Stimulated activated CD4-positive, alpha-beta T cell treated with anti-CD3 and anti-CD28 coated beads, Interleukin-4, amount 100 ng/mL, for 48 hours (primary cell): Measurements from ENCODE around the gene CDON.
"Not testable (repeated sequence)": the region's sequence is repeated elsewhere in the genome, so short reads cannot be mapped to it uniquely, and the experiment has no call there.

ENCODE experiments used
- DNase-seq, 2 donors: peaks; one replicate each; pipeline ENCODE4 v3.0.0-alpha.2; 2020; ENCODE audit warnings: low read depth in 2 of 2

Gene CDON

DNA sequence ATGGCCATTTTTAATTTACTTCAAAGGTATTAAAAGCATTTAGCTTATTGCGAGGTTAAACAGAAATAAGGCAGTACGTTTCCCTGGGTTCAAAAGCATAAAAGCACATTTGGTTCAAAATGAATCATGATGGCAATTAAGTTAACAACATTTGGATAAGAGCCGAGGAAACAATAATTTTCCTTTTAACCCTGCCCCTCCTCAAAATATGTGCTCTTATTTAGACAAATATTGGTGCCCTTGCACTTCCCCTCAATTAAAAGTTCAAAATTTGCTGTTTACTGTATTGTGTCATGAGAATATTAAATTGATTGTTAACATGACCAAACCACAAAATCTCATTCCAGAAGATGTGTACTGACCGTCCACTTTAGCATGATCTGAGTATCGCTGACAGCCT lies 68.2 kb downstream of the CDON start:
- DNase-seq: no peak

- no peak for DNase-seq
Observed at GRCh38 chr11:125992893-125993292, 69.8 kb downstream of the CDON start.

- DNase-seq: peak; percentile 1 to 16
Observed at GRCh38 chr11:125990244-125990643, 72.4 kb downstream of the CDON start.

DNA sequence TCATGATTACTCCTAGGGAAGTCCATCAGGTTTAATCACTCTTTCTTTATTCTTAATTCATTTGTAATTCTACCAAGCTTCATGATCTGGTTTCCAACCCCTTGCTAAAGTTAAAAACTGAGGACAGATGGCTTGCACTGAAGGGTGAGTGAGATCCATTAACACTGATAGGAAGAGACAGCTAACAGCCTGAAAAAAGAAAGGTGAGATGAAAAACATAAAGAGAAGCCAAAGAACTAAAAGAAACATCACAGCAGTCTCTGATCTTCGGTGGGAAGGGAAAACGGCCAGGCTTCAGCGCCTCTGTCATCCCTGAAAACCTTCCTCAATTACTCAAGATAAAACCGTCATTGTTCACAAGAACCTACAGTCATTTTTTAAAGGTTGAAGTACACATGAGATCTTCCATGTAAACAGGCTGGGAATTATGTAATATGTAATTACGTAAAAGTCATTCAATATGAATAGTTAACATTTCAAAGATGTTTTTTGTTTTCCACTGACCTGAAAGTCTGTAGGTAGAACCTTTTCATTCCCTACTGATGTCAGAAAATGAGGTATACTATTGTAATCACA lies 75.5 kb downstream of the CDON start:
- DNase-seq: no peak

DNA sequence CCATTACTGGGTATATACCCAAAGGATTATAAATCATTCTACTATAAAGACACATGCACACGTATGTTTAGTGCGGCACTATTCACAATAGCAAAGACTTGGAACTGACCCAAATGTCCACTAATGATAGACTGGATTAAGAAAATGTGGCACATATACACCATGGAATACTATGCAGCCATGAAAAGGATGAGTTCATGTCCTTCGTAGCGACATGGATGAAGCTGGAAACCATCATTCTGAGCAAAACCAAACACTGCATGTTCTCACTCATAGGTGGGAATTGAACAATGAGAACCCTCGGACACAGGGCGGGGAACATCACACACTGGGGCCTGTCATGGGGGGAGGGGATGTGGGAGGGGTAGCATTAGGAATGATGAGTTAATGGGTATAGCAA lies 76.7 kb downstream of the CDON start:
- not testable (repeated sequence) for DNase-seq

DNA sequence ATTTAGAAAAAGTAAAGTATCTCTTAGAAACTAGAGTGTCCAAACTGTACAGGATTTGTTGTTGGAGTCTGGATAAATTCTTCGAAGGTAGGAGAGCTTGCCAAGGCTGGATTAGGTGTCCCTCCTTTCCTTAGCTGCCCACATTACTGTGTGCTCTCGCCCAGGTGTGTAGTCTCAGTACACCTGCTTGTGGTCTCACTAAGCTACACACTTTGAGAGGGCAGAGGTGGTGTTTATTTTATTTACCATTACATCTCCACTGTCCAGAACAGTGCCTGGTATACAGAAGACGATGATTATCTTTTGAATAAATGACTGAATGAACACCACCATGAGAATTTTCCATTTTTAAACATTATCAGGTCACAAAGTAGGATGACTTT lies 80.3 kb downstream of the CDON start:
- no peak for DNase-seq

DNA sequence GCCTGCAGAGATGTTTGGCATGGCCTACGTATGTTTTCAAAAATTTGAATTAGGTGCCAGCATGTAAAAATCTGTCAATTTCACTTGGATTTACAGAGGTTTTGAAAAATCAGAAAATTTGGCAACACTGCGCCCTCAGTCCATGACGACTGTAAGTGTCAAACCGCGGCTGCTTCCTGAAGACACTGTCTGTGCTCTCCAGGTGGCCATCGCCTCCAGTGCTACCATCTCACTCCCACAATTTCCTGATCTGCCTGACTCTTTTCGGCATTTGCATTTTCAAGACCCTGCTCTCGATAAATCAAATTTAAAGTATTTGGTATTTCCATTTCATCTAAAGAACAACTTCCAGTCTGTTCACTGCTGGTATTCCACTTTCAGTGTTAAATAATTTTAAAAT lies 82.2 kb downstream of the CDON start:
- DNase-seq: no peak

DNA sequence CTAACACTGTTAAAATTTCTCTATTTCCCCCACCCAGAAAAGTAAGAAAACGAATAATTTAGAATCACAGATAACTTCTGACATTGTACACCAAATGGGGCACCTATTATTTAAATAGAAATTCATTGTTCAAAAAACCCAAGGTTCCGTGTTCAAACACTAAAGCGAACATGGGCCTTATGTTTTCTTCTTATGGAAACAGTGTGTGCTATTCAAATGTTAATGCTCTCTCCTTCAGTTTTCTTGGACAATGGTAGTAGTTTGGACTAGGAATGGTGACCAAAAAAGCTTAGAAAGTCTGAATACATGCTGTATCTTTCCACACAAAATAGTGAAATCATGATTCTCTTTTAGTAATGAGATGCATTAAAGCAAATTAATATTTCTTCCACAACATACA lies 83.2 kb downstream of the CDON start:
- no peak for DNase-seq

- DNase-seq: no peak
Observed at GRCh38 chr11:125978778-125979407, 83.8 kb downstream of the CDON start.

GRCh38 chr11:125978181-125978716 lies 84.4 kb downstream of the CDON start:
- DNase-seq: no peak

DNA sequence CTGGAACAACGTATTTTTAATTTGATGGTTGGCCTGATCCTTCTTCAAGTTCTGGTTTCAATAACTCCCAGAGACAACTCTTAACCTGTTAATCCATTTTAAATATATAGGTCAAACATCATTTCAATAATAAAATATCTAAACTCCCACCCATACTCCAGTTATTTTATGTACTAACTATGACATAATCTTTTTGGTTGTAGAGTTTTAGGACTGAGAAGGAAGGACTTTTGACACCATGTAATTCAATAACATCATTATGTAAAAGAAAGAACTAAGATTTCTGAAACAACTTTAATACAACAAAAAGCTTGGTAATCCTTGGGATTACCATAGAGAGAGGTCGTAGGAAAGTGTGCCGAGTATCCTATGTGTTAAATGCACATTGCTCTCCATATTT lies 85.3 kb downstream of the CDON start:
- no peak for DNase-seq

GRCh38 chr11:125976156-125976555 lies 86.5 kb downstream of the CDON start:
- no peak for DNase-seq

GRCh38 chr11:125975634-125976033 lies 87.0 kb downstream of the CDON start:
- DNase-seq: no peak

GRCh38 chr11:125974284-125974683 lies 88.4 kb downstream of the CDON start:
- DNase-seq: no peak

GRCh38 chr11:125971618-125972017 lies 91.0 kb downstream of the CDON start:
- no peak for DNase-seq

GRCh38 chr11:125968354-125968753 lies 94.3 kb downstream of the CDON start:
- no peak for DNase-seq

DNA sequence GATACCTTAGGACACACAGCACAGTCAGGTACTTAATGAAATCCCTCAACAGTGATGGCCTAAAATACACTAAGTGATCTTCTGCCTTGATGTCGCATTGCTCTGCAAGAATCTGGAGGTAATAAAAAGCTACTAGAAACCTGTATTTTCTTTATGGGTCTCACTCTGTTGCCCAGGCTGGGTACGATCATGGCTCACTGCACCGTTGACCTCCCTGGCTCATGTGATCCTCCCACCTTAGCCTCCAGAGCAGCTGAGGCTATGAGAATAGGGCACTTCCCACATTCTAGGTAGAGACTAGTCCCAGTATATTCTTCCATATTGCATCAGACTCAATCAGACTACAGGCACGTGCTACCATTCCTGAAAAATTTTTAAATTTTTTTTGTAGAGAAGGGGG lies 95.2 kb downstream of the CDON start:
- DNase-seq: no peak

DNA sequence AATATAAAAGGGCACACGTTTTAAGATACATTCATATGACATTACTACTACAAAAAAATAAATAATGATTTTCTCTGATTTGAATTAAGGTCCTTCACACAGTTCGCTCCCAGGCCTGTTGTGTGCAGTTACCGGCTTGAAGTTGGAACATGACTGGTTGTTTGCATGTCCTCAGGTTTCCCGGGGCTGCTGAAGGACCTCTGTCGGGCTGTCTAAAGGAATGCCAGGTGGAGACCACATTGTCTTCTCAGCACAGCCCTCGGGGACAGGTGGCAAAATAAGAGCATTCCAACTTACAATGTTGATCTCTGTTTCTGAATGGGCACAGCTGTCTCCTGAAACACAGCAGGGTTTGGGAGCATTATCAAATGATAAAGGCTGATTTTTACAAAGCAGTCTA lies 101.9 kb downstream of the CDON start:
- no peak for DNase-seq

GRCh38 chr11:125959931-125960330 lies 102.7 kb downstream of the CDON start:
- no peak for DNase-seq

GRCh38 chr11:125959511-125959910 lies 103.2 kb downstream of the CDON start:
- DNase-seq: no peak

- DNase-seq: no peak
Observed at GRCh38 chr11:125958872-125959400, 103.7 kb downstream of the CDON start.

DNA sequence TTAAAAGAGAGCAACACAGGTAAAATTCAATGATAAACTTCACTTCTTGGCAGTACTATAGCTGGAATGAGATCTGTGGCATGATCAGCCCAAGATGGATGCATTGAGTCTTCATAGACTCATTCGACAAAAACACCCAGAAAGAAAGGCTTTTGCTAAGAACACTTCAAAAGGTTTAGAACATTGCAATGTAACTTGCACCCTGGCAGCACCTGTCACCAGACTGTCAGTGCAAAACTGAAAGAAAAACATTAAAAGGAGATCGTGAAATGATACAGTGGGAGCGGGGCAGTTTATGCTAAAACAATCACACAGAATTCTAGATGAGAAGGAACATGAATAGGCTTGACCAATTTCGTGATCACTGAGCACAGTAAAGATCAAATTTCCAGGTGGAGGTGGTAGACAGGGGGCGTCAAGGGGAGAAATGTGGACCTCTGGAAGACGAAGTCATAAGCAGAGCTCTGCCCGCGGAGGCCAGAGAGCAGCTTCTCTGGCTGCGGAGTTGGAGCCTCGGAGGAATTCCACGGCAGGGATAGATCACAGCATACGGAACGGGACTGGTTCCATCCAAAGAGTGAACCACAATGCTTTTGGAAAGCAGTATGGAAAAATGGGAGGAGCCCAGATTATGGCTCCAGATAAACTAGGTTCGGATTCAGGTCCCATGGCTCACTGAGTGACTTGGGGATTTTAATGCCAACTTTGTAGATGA lies 104.9 kb downstream of the CDON start:
- no peak for DNase-seq
